K562 (cell line): Measurements from ENCODE around the gene KAZN. TPM values are rescaled to one million over a fixed set of nuclear protein-coding genes. Genes with fewer than 3 reads are reported as not detected.

Experiments used
- ATAC-seq: fragments of 200-7000 bp; cut with Tn5 transposase; 3 replicates; pipeline ENCODE4 v1.9.1; 2020; ENCODE audit warnings: moderate library complexity
- BruUV-seq: library from RNA; stranded (reverse); fragments of 400-500 nt; replicated peaks from 2 replicates; lab custom pipeline; 2021; lab: Mats Ljungman, UMichigan
- CTCF ChIA-PET: fragments of 300-600 bp; formaldehyde crosslinking; extraction: SDS; loops from one replicate; lab custom pipeline; 2021; ENCODE audit warnings: low intra/inter-chr PET ratio; lab: Yijun Ruan, JAX
- POLR2A ChIA-PET: fragments of 300-600, 350-650 bp; sonication (Branson Sonifier 250); formaldehyde crosslinking; extraction: SDS; loops from one replicate; lab custom pipeline; 2021; ENCODE audit warnings: antibody characterized with exemption, inconsistent platforms; lab: Yijun Ruan, JAX
- DNase-seq, 4 experiments: peaks; one replicate each; pipeline versions ENCODE4 v3.0.0 to v3.0.0-alpha.2; 2011 to 2018; ENCODE audit warnings: low spot score in 3 of 4, mixed read lengths in 3 of 4; ENCODE audit errors: extremely low read depth in 1 of 4
- FAIRE-seq: peaks from 2 replicates; lab custom pipeline; 2011; peaks lifted over from hg19 to GRCh38; lab: Jason Lieb, UNC
- H2AFZ ChIP-seq: 2 replicates; pipeline ENCODE4 v1.6.0; 2011; ENCODE audit warnings: low read depth, low read length, control low read depth, inconsistent platforms
- H3K27ac ChIP-seq: fragments of 200-600 bp; 3 replicates; pipeline ENCODE4 v1.8.0; 2011; ENCODE audit warnings: low read depth, mild to moderate bottlenecking, control low read depth, inconsistent platforms, low read length, moderate library complexity, mixed read lengths; ENCODE audit errors: extremely low read depth
- H3K27me3 ChIP-seq, 2 experiments: fragments of 300-600 bp in 1 of 2; 2 replicates in 1 of 2; 3 replicates in 1 of 2; pipeline versions ENCODE4 v1.6.0 to v1.8.0; 2011; ENCODE audit warnings: inconsistent platforms in 2 of 2, low read length in 2 of 2, mild to moderate bottlenecking in 1 of 2, mixed read lengths in 1 of 2, moderate library complexity in 1 of 2; ENCODE audit not compliant: control insufficient read depth in 2 of 2, insufficient read depth in 2 of 2
- H3K36me3 ChIP-seq: fragments of 300-600 bp; 3 replicates; pipeline ENCODE4 v1.8.0; 2011; ENCODE audit warnings: mild to moderate bottlenecking, low read length, inconsistent platforms; ENCODE audit not compliant: control insufficient read depth, insufficient read depth
- H3K4me1 ChIP-seq, 2 experiments: fragments of 200-600 bp in 1 of 2; replicated peaks in 1 of 2; 2 replicates in 1 of 2; 3 replicates in 1 of 2; pipeline versions ENCODE4 v1.5.1 to v1.8.0; 2011; ENCODE audit warnings: inconsistent platforms in 2 of 2, low read length in 2 of 2, mild to moderate bottlenecking in 1 of 2, mixed read lengths in 1 of 2, moderate library complexity in 1 of 2; ENCODE audit not compliant: control insufficient read depth in 2 of 2, insufficient read depth in 2 of 2
- H3K4me2 ChIP-seq: 2 replicates; pipeline ENCODE4 v1.6.1; 2011; ENCODE audit warnings: low read length, control low read depth, inconsistent platforms, mixed read lengths; ENCODE audit not compliant: insufficient read depth
- H3K4me3 ChIP-seq: fragments of 200-600 bp; sonication (generic), shearing (Covaris generic); 2 replicates; pipeline ENCODE4 v1.5.1; 2016; ENCODE audit warnings: control low read depth, inconsistent platforms
- H3K79me2 ChIP-seq: fragments of 200-600 bp; 3 replicates; pipeline ENCODE4 v1.8.0; 2011; ENCODE audit warnings: low read length, inconsistent platforms; ENCODE audit not compliant: control insufficient read depth, insufficient read depth
- H3K9ac ChIP-seq, 2 experiments: 2 replicates each; pipeline versions ENCODE4 v1.6.0 to v1.6.1; 2011; ENCODE audit warnings: low read depth in 2 of 2, low read length in 2 of 2, control low read depth in 1 of 2, inconsistent platforms in 1 of 2, mild to moderate bottlenecking in 1 of 2, mixed read lengths in 1 of 2; ENCODE audit not compliant: insufficient read depth in 1 of 2
- H3K9me1 ChIP-seq: one replicate; pipeline ENCODE4 v1.6.0; 2011; ENCODE audit warnings: inconsistent platforms, mild to moderate bottlenecking, low read length, moderate library complexity; ENCODE audit not compliant: control insufficient read depth, insufficient read depth
- H3K9me3 ChIP-seq: replicated peaks from 2 replicates; pipeline ENCODE4 v1.5.1; 2011; ENCODE audit warnings: low read depth, low read length, inconsistent platforms; ENCODE audit not compliant: control insufficient read depth, insufficient read depth
- H4K20me1 ChIP-seq: replicated peaks from 2 replicates; pipeline ENCODE4 v1.6.1; 2011; ENCODE audit warnings: low read length, inconsistent platforms, mixed read lengths; ENCODE audit not compliant: control insufficient read depth, insufficient read depth
- E2F4 ChIP-seq: sonication (generic); formaldehyde crosslinking; IDR thresholded peaks from 2 replicates; pipeline ENCODE4 v1.8.0; 2022; ENCODE audit warnings: mild to moderate bottlenecking, low read depth, missing genetic modification reagents
- FOXA3 ChIP-seq, 2 experiments: fragments of 450-650 bp in 1 of 2; sonication (generic) in 1 of 2; formaldehyde crosslinking; IDR thresholded peaks in 1 of 2; conservative IDR thresholded peaks in 1 of 2; 2 replicates each; pipeline versions ENCODE4 v1.4.0 to v1.8.0; 2020 to 2022; ENCODE audit warnings: mild to moderate bottlenecking in 2 of 2, missing genetic modification reagents in 1 of 2
- PYGO2 ChIP-seq: fragments of 450-650 bp; IDR thresholded peaks from 2 replicates; pipeline ENCODE4 v1.6.1; 2016; ENCODE audit warnings: mild to moderate bottlenecking, missing genetic modification characterization, moderate library complexity, missing compliant biosample characterization
- WGBS: fragments of 100-300 bp; shearing (Covaris generic); methylation state at CpG from one replicate; pipeline ENCODE4 v1.1.6; 2016; ENCODE audit warnings: low coverage, mixed read lengths; ENCODE audit not compliant: insufficient coverage; ENCODE audit errors: missing lambda C conversion rate; 5-methylcytosine and 5-hydroxymethylcytosine counted together
- in situ Hi-C: fragments of 300-500 bp; cut with MboI; formaldehyde crosslinking; loops from 4 replicates; pipeline ENCODE4 v1.15.0; 2018; ENCODE audit warnings: inconsistent platforms, mixed read lengths
- intact Hi-C: fragments of 100-400 bp; cut with micrococcal nuclease; formaldehyde crosslinking; loops from 2 replicates; pipeline ENCODE4 v1.14.2; 2022
- polyA plus RNA-seq, 8 experiments: library from polyadenylated mRNA; depleted of rRNA in 4 of 8; stranded (reverse) in 5 of 8; unstranded in 3 of 8; fragments of >200 nt; fragmentation: Nextera tagmentation in 2 of 8; fragmentation: Illumina TruSeq in 1 of 8; extraction: Ambion mirVana in 2 of 8; extraction: Trizol in 1 of 8; gene quantifications; 2 replicates each; pipeline versions ENCODE4 v1.2.1 to v1.2.3, GENCODE V29; 2011 to 2014; ENCODE audit warnings: inconsistent platforms in 1 of 8, missing spikeins in 1 of 8
- total RNA-seq, 7 experiments: library from RNA; depleted of rRNA in 6 of 7; stranded (reverse); fragments of >200 nt in 6 of 7; fragmentation: Illumina TruSeq in 2 of 7; extraction: Trizol in 2 of 7; gene quantifications; 2 replicates each; pipeline versions ENCODE4 v1.2.1 to v1.2.3, GENCODE V29; 2011 to 2021; ENCODE audit warnings: low replicate concordance in 1 of 7
- TF ChIP-seq, protein P1 (sequence below): fragments of 250-450 bp; sonication (Bioruptor Pico); IDR thresholded peaks from 2 replicates; pipeline ENCODE4 v1.9.0; 2021; ENCODE audit warnings: mild to moderate bottlenecking, inconsistent platforms
- TF ChIP-seq, protein P2 (sequence below): fragments of 450-650 bp; IDR thresholded peaks from 2 replicates; pipeline ENCODE4 v1.6.1; 2016; ENCODE audit warnings: mild to moderate bottlenecking, moderate library complexity

KAZN gene
- total and polyA plus RNA-seq, 9 of the 15 experiments (the other 6 are each of a cell fraction or from before 2014, with no cell fraction given), result 2.1 to 21.6 (median 5.4) TPM

GRCh38 chr1:14820295-14821085 is 222.0 kb downstream of the KAZN start:
- Histone ChIP-seq H3K27ac (no peak overlapping the region), H3K9ac (no peak overlapping the region), H3K79me2 (no peaks in the 10 kb centered on the region), H2AFZ (no peak overlapping the region; the same call in 1 of the 2 replicates), H3K9me1 (no peaks in the 10 kb centered on the region), H3K36me3 (no peaks in the 10 kb centered on the region), H3K9me3 (peaks cover 4% of the 10 kb centered on the region; the same call in 1 of the 2 replicates), H4K20me1 (no peaks in the 10 kb centered on the region), H3K4me3 (no peak overlapping the region), H3K4me1 (peaks cover 0 to 16% of the 10 kb centered on the region in 2 experiments; a peak in 3 of 5 replicates), H3K27me3 (no peaks in the 10 kb centered on the region), H3K4me2 (no peak overlapping the region)
- ATAC-seq (no peak), DNase-seq (no peak), FAIRE-seq (no peak)
- intact Hi-C loops (no loop called here), in situ Hi-C loops (no loop called here)
- BruUV-seq, result no TSS peak
- 51% methylated on average over 18 of the region's 18 CpGs for WGBS
- POLR2A ChIA-PET, result no interaction called here
- CTCF ChIA-PET, result no interaction called here
- TF ChIP-seq PYGO2 (tag) (no peak), E2F4 (no peak), FOXA3 (CRISPR knock-in tag; conservative IDR thresholded peaks at IDR 0.05 in 1 of 2, IDR thresholded peaks at IDR 0.05 in 1 of 2) (no peak)
- TF ChIP-seq, protein P1, sequence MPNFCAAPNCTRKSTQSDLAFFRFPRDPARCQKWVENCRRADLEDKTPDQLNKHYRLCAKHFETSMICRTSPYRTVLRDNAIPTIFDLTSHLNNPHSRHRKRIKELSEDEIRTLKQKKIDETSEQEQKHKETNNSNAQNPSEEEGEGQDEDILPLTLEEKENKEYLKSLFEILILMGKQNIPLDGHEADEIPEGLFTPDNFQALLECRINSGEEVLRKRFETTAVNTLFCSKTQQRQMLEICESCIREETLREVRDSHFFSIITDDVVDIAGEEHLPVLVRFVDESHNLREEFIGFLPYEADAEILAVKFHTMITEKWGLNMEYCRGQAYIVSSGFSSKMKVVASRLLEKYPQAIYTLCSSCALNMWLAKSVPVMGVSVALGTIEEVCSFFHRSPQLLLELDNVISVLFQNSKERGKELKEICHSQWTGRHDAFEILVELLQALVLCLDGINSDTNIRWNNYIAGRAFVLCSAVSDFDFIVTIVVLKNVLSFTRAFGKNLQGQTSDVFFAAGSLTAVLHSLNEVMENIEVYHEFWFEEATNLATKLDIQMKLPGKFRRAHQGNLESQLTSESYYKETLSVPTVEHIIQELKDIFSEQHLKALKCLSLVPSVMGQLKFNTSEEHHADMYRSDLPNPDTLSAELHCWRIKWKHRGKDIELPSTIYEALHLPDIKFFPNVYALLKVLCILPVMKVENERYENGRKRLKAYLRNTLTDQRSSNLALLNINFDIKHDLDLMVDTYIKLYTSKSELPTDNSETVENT, result no peak
- TF ChIP-seq, protein P2, sequence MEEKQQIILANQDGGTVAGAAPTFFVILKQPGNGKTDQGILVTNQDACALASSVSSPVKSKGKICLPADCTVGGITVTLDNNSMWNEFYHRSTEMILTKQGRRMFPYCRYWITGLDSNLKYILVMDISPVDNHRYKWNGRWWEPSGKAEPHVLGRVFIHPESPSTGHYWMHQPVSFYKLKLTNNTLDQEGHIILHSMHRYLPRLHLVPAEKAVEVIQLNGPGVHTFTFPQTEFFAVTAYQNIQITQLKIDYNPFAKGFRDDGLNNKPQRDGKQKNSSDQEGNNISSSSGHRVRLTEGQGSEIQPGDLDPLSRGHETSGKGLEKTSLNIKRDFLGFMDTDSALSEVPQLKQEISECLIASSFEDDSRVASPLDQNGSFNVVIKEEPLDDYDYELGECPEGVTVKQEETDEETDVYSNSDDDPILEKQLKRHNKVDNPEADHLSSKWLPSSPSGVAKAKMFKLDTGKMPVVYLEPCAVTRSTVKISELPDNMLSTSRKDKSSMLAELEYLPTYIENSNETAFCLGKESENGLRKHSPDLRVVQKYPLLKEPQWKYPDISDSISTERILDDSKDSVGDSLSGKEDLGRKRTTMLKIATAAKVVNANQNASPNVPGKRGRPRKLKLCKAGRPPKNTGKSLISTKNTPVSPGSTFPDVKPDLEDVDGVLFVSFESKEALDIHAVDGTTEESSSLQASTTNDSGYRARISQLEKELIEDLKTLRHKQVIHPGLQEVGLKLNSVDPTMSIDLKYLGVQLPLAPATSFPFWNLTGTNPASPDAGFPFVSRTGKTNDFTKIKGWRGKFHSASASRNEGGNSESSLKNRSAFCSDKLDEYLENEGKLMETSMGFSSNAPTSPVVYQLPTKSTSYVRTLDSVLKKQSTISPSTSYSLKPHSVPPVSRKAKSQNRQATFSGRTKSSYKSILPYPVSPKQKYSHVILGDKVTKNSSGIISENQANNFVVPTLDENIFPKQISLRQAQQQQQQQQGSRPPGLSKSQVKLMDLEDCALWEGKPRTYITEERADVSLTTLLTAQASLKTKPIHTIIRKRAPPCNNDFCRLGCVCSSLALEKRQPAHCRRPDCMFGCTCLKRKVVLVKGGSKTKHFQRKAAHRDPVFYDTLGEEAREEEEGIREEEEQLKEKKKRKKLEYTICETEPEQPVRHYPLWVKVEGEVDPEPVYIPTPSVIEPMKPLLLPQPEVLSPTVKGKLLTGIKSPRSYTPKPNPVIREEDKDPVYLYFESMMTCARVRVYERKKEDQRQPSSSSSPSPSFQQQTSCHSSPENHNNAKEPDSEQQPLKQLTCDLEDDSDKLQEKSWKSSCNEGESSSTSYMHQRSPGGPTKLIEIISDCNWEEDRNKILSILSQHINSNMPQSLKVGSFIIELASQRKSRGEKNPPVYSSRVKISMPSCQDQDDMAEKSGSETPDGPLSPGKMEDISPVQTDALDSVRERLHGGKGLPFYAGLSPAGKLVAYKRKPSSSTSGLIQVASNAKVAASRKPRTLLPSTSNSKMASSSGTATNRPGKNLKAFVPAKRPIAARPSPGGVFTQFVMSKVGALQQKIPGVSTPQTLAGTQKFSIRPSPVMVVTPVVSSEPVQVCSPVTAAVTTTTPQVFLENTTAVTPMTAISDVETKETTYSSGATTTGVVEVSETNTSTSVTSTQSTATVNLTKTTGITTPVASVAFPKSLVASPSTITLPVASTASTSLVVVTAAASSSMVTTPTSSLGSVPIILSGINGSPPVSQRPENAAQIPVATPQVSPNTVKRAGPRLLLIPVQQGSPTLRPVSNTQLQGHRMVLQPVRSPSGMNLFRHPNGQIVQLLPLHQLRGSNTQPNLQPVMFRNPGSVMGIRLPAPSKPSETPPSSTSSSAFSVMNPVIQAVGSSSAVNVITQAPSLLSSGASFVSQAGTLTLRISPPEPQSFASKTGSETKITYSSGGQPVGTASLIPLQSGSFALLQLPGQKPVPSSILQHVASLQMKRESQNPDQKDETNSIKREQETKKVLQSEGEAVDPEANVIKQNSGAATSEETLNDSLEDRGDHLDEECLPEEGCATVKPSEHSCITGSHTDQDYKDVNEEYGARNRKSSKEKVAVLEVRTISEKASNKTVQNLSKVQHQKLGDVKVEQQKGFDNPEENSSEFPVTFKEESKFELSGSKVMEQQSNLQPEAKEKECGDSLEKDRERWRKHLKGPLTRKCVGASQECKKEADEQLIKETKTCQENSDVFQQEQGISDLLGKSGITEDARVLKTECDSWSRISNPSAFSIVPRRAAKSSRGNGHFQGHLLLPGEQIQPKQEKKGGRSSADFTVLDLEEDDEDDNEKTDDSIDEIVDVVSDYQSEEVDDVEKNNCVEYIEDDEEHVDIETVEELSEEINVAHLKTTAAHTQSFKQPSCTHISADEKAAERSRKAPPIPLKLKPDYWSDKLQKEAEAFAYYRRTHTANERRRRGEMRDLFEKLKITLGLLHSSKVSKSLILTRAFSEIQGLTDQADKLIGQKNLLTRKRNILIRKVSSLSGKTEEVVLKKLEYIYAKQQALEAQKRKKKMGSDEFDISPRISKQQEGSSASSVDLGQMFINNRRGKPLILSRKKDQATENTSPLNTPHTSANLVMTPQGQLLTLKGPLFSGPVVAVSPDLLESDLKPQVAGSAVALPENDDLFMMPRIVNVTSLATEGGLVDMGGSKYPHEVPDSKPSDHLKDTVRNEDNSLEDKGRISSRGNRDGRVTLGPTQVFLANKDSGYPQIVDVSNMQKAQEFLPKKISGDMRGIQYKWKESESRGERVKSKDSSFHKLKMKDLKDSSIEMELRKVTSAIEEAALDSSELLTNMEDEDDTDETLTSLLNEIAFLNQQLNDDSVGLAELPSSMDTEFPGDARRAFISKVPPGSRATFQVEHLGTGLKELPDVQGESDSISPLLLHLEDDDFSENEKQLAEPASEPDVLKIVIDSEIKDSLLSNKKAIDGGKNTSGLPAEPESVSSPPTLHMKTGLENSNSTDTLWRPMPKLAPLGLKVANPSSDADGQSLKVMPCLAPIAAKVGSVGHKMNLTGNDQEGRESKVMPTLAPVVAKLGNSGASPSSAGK, result 0 out of 2 replicates have a peak, but pooled peaks have one; percentile 37
